GM21528 (cell line): ENCODE results near the gene CORO2B.
"Not testable (repeated sequence)": the region's sequence is repeated elsewhere in the genome, so short reads cannot be mapped to it uniquely, and the experiment has no call there.

Source experiments
- ATAC-seq: cut with Tn5 transposase; IDR thresholded peaks from one replicate; pipeline ENCODE4 v1.9.1; 2021; ENCODE audit warnings: mild to moderate bottlenecking, moderate library complexity; ENCODE audit not compliant: unreplicated experiment, low FRiP score

The CORO2B gene

GRCh38 chr15:68751622-68752021 is 172.8 kb downstream of the CORO2B start:
- no peak for ATAC-seq

GRCh38 chr15:68755731-68756130 is 176.9 kb downstream of the CORO2B start:
- no peak for ATAC-seq

GRCh38 chr15:68759982-68760579 is 181.3 kb downstream of the CORO2B start:
- ATAC-seq, result not testable (repeated sequence)

GRCh38 chr15:68763063-68763462 is 184.3 kb downstream of the CORO2B start:
- ATAC-seq, result no peak

GRCh38 chr15:68764090-68764489 is 185.3 kb downstream of the CORO2B start:
- ATAC-seq, result no peak

GRCh38 chr15:68765602-68766368 is 187.0 kb downstream of the CORO2B start:
- no peak for ATAC-seq

- ATAC-seq, result no peak
Observed at GRCh38 chr15:68767833-68768232, 189.0 kb downstream of the CORO2B start.

- ATAC-seq, result no peak
Observed at GRCh38 chr15:68768321-68768720, 189.5 kb downstream of the CORO2B start.

GRCh38 chr15:68769702-68770101 is 190.9 kb downstream of the CORO2B start:
- no peak for ATAC-seq

GRCh38 chr15:68770216-68770615 is 191.4 kb downstream of the CORO2B start:
- ATAC-seq, result no peak

- ATAC-seq, result no peak
Observed at GRCh38 chr15:68773036-68773435, 194.2 kb downstream of the CORO2B start.

GRCh38 chr15:68774120-68774519 is 195.3 kb downstream of the CORO2B start:
- no peak for ATAC-seq

- ATAC-seq, result no peak
Observed at GRCh38 chr15:68774521-68775235, 195.9 kb downstream of the CORO2B start.

GRCh38 chr15:68775236-68775577 is 196.4 kb downstream of the CORO2B start:
- ATAC-seq, result no peak

- no peak for ATAC-seq
Observed at GRCh38 chr15:68775671-68776476, 197.1 kb downstream of the CORO2B start.

GRCh38 chr15:68776477-68777270 is 197.9 kb downstream of the CORO2B start:
- no peak for ATAC-seq
